ENCODE data around the gene ADCK1. TPM values are rescaled to one million over a fixed set of nuclear protein-coding genes. Genes with fewer than 3 reads are reported as not detected.

The ADCK1 gene
- total and polyA plus RNA-seq, 2 of the 13 experiments (the other 11 are each of a cell fraction or from before 2014, with no cell fraction given), result 3.9 to 6.3 TPM

GRCh38 chr14:77808250-77808649, 8.3 kb downstream of the ADCK1 start:
- H3K4me2 ChIP-seq (ENCODE audit: low read depth, low read length), result no peak overlapping the region
- ATAC-seq (no peak), DNase-seq (ENCODE audit: low spot score) (no peak), FAIRE-seq (no peak)
- no peak overlapping the region for H2AFZ ChIP-seq (ENCODE audit: low read length)
- 96% methylated on average over 3 of the region's 3 CpGs for WGBS (ENCODE audit: low lambda C conversion rate)
- no peak overlapping the region for H3K4me3 ChIP-seq (replicated peaks in 1 of 3; ENCODE audit: insufficient read depth in 1 of 3, low read depth in 2 of 3, low read length in 3 of 3)
- no peaks in the 10 kb centered on the region for H4K20me1 ChIP-seq (ENCODE audit: insufficient read depth, low read length)
- no peaks in the 10 kb centered on the region for H3K27me3 ChIP-seq (ENCODE audit: control insufficient read depth in 1 of 2, insufficient read depth in 2 of 2, low read length in 2 of 2)
- no peaks in the 10 kb centered on the region for H3K9me3 ChIP-seq (ENCODE audit: low read length)
- no peak overlapping the region for H3K9ac ChIP-seq (ENCODE audit: insufficient read depth, low read depth, low read length)
- H3K4me1 ChIP-seq (ENCODE audit: insufficient read depth, low read length), result no peaks in the 10 kb centered on the region
- H3K79me2 ChIP-seq (ENCODE audit: insufficient read depth, low read length), result no peaks in the 10 kb centered on the region
- ChIA-PET CTCF (ENCODE audit: low intra/inter-chr PET ratio, low total read pairs) (no interaction called here), POLR2A (no interaction called here)
- no peak overlapping the region for H3K27ac ChIP-seq (ENCODE audit: extremely low read length, insufficient read depth, low read length)
- BruUV-seq (replicated peaks), result no TSS peak
- no peak for TF ChIP-seq ZBTB26 (CRISPR knock-in tag; IDR thresholded peaks at IDR 0.05; ENCODE audit: borderline replicate concordance)
- TF ChIP-seq HNRNPK (IDR thresholded peaks at IDR 0.05; ENCODE audit: low read depth, low read length, poor library complexity, severe bottlenecking), result no peak
- no peak for TF ChIP-seq HHEX (CRISPR knock-in tag; IDR thresholded peaks at IDR 0.05)
- no peak for TF ChIP-seq SCMH1 (CRISPR knock-in tag; IDR thresholded peaks at IDR 0.05; ENCODE audit: borderline replicate concordance)
- TF ChIP-seq, protein P1, sequence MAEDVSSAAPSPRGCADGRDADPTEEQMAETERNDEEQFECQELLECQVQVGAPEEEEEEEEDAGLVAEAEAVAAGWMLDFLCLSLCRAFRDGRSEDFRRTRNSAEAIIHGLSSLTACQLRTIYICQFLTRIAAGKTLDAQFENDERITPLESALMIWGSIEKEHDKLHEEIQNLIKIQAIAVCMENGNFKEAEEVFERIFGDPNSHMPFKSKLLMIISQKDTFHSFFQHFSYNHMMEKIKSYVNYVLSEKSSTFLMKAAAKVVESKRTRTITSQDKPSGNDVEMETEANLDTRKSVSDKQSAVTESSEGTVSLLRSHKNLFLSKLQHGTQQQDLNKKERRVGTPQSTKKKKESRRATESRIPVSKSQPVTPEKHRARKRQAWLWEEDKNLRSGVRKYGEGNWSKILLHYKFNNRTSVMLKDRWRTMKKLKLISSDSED (CRISPR knock-in tag; IDR thresholded peaks at IDR 0.05), result no peak
- no peaks in the 10 kb centered on the region; a peak in 1 of 5 replicates for H3K36me3 ChIP-seq (replicated peaks in 1 of 2; ENCODE audit: control insufficient read depth in 1 of 2, insufficient read depth in 2 of 2, low read length in 2 of 2)
- intact Hi-C loops (cut with micrococcal nuclease; ENCODE audit: unreplicated experiment), result no loop called here
- in situ Hi-C loops (cut with HindIII; ENCODE audit: extremely low pct_ligation_motif_present, low pct_unique_long_range_greater_than_20kb), result no loop called here

DNA sequence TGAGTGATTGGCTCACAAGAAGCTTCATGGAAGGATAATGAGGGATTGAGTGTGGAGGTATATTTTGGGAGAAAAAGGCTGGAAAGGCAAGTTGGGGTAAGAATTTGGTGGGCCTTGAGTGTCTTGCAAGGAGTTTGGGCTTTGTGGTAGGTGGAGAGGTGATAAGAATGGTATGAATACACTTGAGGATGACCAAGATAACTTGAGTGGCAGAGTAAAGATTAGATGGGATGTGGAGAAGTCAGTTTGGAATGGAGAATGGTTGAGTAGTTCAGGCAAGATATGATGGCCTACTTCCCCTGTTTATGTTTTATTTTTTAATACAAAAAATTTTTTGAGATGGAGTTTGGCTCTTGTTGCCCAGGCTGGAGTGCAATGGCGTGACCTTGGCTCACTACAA, 9.1 kb downstream of the ADCK1 start:
- Histone ChIP-seq H3K9me3 (ENCODE audit: low read length) (no peaks in the 10 kb centered on the region), H3K79me2 (ENCODE audit: insufficient read depth, low read length) (no peaks in the 10 kb centered on the region), H3K4me1 (ENCODE audit: insufficient read depth, low read length) (no peaks in the 10 kb centered on the region), H3K27me3 (ENCODE audit: control insufficient read depth in 1 of 2, insufficient read depth in 2 of 2, low read length in 2 of 2) (no peaks in the 10 kb centered on the region), H3K9ac (ENCODE audit: insufficient read depth, low read depth, low read length) (no peak overlapping the region), H3K4me2 (ENCODE audit: low read depth, low read length) (no peak overlapping the region), H4K20me1 (ENCODE audit: insufficient read depth, low read length) (no peaks in the 10 kb centered on the region), H2AFZ (ENCODE audit: low read length) (no peak overlapping the region), H3K4me3 (replicated peaks in 1 of 3; ENCODE audit: insufficient read depth in 1 of 3, low read depth in 2 of 3, low read length in 3 of 3) (no peak overlapping the region), H3K36me3 (replicated peaks in 1 of 2; ENCODE audit: control insufficient read depth in 1 of 2, insufficient read depth in 2 of 2, low read length in 2 of 2) (no peaks in the 10 kb centered on the region; a peak in 1 of 5 replicates), H3K27ac (ENCODE audit: extremely low read length, insufficient read depth, low read length) (no peak overlapping the region)
- in situ Hi-C loops (cut with HindIII; ENCODE audit: extremely low pct_ligation_motif_present, low pct_unique_long_range_greater_than_20kb), result no loop called here
- no peak for FAIRE-seq
- CTCF ChIA-PET (ENCODE audit: low intra/inter-chr PET ratio, low total read pairs), result no interaction called here
- TF ChIP-seq TMF1 (CRISPR knock-in tag; IDR thresholded peaks at IDR 0.05; ENCODE audit: low read depth) (no peak), DPF2 (CRISPR knock-in tag; IDR thresholded peaks at IDR 0.05; ENCODE audit: borderline replicate concordance, low read depth) (no peak), SIN3B (IDR thresholded peaks at IDR 0.05; ENCODE audit: low read length) (no peak), ZNF501 (CRISPR knock-in tag; IDR thresholded peaks at IDR 0.05) (no peak), RAD21 (CRISPR knock-in tag; IDR thresholded peaks at IDR 0.05) (no peak), ZNF136 (CRISPR knock-in tag; IDR thresholded peaks at IDR 0.05; ENCODE audit: low read depth) (no peak), MEIS1 (CRISPR knock-in tag; IDR thresholded peaks at IDR 0.05; ENCODE audit: borderline replicate concordance) (no peak), TBL1XR1 (IDR thresholded peaks at IDR 0.05; ENCODE audit: borderline replicate concordance, low read length, partially characterized antibody) (no peak), ZBTB21 (CRISPR knock-in tag; IDR thresholded peaks at IDR 0.05) (no peak)
- POLR2A ChIA-PET, result no interaction called here
- DNase-seq (ENCODE audit: low spot score), result no peak
- ATAC-seq, result no peak
- 94% methylated on average over 1 of the region's 1 CpG for WGBS (ENCODE audit: low lambda C conversion rate)
- intact Hi-C loops (cut with micrococcal nuclease; ENCODE audit: unreplicated experiment), result no loop called here
- no TSS peak for BruUV-seq (replicated peaks)

All from HepG2 (cell line).